HG03378 (cell line): ENCODE data around the gene PREB.

Experiments
- ATAC-seq: cut with Tn5 transposase; IDR thresholded peaks from one replicate; pipeline ENCODE4 v1.9.1; 2021; ENCODE audit warnings: mild to moderate bottlenecking, moderate library complexity; ENCODE audit not compliant: unreplicated experiment

PREB gene

GRCh38 chr2:27154488-27154887 is 20.1 kb upstream of the PREB start:
- no peak for ATAC-seq

- ATAC-seq: no peak
These were observed 18.5 kb upstream of the PREB start for GRCh38 chr2:27152796-27153464.

- no peak for ATAC-seq
These were observed 17.8 kb upstream of the PREB start for GRCh38 chr2:27152102-27152795.

- no peak for ATAC-seq
These were observed 16.3 kb upstream of the PREB start for GRCh38 chr2:27150639-27151230.

GRCh38 chr2:27149570-27150405 is 15.4 kb upstream of the PREB start:
- no peak for ATAC-seq

GRCh38 chr2:27148801-27149439 is 14.5 kb upstream of the PREB start, which contains the start of gene TCF23:
Gene TCF23, plus strand, starts transcription at chr2:27149004. Its CDS starts 130 bp downstream, at chr2:27149134.
- ATAC-seq: no peak

- no peak for ATAC-seq
These were observed 13.5 kb upstream of the PREB start for GRCh38 chr2:27147935-27148334.

GRCh38 chr2:27145682-27146081 is 11.2 kb upstream of the PREB start:
- no peak for ATAC-seq

GRCh38 chr2:27143285-27143684 is 8.8 kb upstream of the PREB start:
- no peak for ATAC-seq

GRCh38 chr2:27139310-27139709 is 4.9 kb upstream of the PREB start, which contains the start of gene PRR30:
Gene PRR30, minus strand, starts transcription at chr2:27139410. Its CDS starts 1,081 bp downstream, at chr2:27138329.
- no peak for ATAC-seq

- no peak for ATAC-seq
These were observed 3.7 kb upstream of the PREB start for GRCh38 chr2:27138111-27138510.

GRCh38 chr2:27137322-27137935 is 3.0 kb upstream of the PREB start:
- ATAC-seq: no peak

GRCh38 chr2:27136751-27137150 is 2.3 kb upstream of the PREB start:
- no peak for ATAC-seq

GRCh38 chr2:27135478-27135955 is 1.1 kb upstream of the PREB start:
- ATAC-seq: no peak

- ATAC-seq: no peak
These were observed 493 bp upstream of the PREB start for GRCh38 chr2:27134781-27135477.

- ATAC-seq: no peak
These were observed 1.1 kb downstream of the PREB start for GRCh38 chr2:27133195-27133875.

- no peak for ATAC-seq
These were observed 3.0 kb downstream of the PREB start for GRCh38 chr2:27131429-27131828.

- ATAC-seq: no peak
These were observed 4.0 kb downstream of the PREB start for GRCh38 chr2:27130396-27130795.
